Measurements from ENCODE around the gene ATOSB. TPM values are rescaled to one million over a fixed set of nuclear protein-coding genes. Genes with fewer than 3 reads are reported as not detected.
A peak's percentile ranks its signal among the peaks of the same experiment; 100 is the strongest.

The ATOSB gene
- total and polyA plus RNA-seq, 9 of the 15 experiments (the other 6 are each of a cell fraction or from before 2014, with no cell fraction given), result 0.45 to 8.0 (median 4.2) TPM

DNA sequence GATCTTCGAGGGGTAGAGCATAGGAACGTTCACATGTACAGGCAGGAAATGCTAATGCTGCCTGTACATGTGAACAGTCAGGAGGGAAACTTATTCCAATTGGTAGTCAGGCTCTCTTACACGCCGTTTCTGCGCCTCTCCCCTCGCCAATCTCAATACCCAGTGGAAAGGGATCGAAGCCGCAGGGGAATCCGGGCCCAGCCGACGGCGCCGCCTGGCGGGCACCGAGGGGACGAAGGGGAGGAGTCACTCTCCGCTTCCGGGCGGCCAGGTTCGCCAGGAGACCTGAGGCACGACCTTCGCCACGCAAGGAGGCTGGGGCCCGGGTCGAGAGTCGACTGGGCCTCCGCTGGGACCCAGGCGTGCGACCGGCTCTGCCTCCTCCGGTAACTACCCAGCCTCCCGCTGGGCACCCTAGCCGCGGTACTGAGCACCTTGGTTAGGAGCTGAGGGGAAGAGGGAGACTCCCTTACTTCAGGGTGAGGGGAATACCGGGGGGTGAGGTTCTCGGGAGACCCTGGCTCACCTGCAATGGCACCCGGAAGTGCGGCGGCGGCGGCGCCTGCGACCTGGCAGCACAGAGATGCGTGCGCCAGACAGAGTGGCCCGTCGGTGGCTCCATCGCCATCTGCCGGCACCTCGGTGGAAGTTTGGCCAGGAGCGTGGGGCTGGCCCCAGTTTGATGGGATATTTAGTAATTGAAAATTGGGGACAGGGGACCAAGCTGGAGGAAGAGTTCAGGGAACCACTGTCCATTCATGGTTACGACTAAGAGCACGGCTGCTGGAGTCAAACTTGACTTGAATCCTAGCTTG lies 19.4 kb downstream of the ATOSB start, which contains the start of gene PIGO (continued):
- TF ChIP-seq AFF4 (CRISPR knock-in tag; IDR thresholded peaks at IDR 0.05) (peak; percentile 41; the same call in 1 of the 2 replicates), ZNF76 (CRISPR knock-in tag; IDR thresholded peaks at IDR 0.05; ENCODE audit: borderline replicate concordance) (no peak), MEF2D (tag; conservative IDR thresholded peaks at IDR 0.05; ENCODE audit: low read depth) (no peak), NFE2L1 (tag; IDR thresholded peaks at IDR 0.05; ENCODE audit: borderline replicate concordance, low read depth) (no peak), ZNF277 (CRISPR knock-in tag; IDR thresholded peaks at IDR 0.05; ENCODE audit: borderline replicate concordance) (no peak), SAFB (IDR thresholded peaks at IDR 0.05; ENCODE audit: borderline replicate concordance, low read depth, low read length) (no peak), ATF2 (CRISPR knock-in tag; IDR thresholded peaks at IDR 0.05) (no peak), ZFPM2 (CRISPR knock-in tag; IDR thresholded peaks at IDR 0.05) (no peak), MAFF (IDR thresholded peaks at IDR 0.05; ENCODE audit: low read length) (no peak), RBM25 (IDR thresholded peaks at IDR 0.05; ENCODE audit: low read depth, low read length, severe bottlenecking) (no peak)
- TF ChIP-seq, protein P1, sequence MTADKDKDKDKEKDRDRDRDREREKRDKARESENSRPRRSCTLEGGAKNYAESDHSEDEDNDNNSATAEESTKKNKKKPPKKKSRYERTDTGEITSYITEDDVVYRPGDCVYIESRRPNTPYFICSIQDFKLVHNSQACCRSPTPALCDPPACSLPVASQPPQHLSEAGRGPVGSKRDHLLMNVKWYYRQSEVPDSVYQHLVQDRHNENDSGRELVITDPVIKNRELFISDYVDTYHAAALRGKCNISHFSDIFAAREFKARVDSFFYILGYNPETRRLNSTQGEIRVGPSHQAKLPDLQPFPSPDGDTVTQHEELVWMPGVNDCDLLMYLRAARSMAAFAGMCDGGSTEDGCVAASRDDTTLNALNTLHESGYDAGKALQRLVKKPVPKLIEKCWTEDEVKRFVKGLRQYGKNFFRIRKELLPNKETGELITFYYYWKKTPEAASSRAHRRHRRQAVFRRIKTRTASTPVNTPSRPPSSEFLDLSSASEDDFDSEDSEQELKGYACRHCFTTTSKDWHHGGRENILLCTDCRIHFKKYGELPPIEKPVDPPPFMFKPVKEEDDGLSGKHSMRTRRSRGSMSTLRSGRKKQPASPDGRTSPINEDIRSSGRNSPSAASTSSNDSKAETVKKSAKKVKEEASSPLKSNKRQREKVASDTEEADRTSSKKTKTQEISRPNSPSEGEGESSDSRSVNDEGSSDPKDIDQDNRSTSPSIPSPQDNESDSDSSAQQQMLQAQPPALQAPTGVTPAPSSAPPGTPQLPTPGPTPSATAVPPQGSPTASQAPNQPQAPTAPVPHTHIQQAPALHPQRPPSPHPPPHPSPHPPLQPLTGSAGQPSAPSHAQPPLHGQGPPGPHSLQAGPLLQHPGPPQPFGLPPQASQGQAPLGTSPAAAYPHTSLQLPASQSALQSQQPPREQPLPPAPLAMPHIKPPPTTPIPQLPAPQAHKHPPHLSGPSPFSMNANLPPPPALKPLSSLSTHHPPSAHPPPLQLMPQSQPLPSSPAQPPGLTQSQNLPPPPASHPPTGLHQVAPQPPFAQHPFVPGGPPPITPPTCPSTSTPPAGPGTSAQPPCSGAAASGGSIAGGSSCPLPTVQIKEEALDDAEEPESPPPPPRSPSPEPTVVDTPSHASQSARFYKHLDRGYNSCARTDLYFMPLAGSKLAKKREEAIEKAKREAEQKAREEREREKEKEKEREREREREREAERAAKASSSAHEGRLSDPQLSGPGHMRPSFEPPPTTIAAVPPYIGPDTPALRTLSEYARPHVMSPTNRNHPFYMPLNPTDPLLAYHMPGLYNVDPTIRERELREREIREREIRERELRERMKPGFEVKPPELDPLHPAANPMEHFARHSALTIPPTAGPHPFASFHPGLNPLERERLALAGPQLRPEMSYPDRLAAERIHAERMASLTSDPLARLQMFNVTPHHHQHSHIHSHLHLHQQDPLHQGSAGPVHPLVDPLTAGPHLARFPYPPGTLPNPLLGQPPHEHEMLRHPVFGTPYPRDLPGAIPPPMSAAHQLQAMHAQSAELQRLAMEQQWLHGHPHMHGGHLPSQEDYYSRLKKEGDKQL (CRISPR knock-in tag; IDR thresholded peaks at IDR 0.05; ENCODE audit: borderline replicate concordance), result no peak
- TF ChIP-seq, protein P2, sequence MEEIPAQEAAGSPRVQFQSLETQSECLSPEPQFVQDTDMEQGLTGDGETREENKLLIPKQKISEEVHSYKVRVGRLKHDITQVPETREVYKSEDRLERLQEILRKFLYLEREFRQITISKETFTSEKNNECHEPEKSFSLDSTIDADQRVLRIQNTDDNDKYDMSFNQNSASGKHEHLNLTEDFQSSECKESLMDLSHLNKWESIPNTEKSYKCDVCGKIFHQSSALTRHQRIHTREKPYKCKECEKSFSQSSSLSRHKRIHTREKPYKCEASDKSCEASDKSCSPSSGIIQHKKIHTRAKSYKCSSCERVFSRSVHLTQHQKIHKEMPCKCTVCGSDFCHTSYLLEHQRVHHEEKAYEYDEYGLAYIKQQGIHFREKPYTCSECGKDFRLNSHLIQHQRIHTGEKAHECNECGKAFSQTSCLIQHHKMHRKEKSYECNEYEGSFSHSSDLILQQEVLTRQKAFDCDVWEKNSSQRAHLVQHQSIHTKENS (CRISPR knock-in tag; IDR thresholded peaks at IDR 0.05), result no peak
